B cell (primary cell): Measurements from ENCODE around the gene TPCN2.

ENCODE experiments used
- EZH2 ChIP-seq: IDR thresholded peaks from 2 replicates; pipeline ENCODE4 v1.6.1; 2012; ENCODE audit warnings: borderline replicate concordance, low read depth, mild to moderate bottlenecking, moderate library complexity, low read length; ENCODE audit not compliant: insufficient read depth, poor library complexity, severe bottlenecking
- TF ChIP-seq, protein P1 (sequence below): fragments of 200-600 bp; IDR thresholded peaks from one replicate; pipeline ENCODE4 v1.8.0; 2022; ENCODE audit warnings: antibody characterized with exemption, mild to moderate bottlenecking

DNA sequence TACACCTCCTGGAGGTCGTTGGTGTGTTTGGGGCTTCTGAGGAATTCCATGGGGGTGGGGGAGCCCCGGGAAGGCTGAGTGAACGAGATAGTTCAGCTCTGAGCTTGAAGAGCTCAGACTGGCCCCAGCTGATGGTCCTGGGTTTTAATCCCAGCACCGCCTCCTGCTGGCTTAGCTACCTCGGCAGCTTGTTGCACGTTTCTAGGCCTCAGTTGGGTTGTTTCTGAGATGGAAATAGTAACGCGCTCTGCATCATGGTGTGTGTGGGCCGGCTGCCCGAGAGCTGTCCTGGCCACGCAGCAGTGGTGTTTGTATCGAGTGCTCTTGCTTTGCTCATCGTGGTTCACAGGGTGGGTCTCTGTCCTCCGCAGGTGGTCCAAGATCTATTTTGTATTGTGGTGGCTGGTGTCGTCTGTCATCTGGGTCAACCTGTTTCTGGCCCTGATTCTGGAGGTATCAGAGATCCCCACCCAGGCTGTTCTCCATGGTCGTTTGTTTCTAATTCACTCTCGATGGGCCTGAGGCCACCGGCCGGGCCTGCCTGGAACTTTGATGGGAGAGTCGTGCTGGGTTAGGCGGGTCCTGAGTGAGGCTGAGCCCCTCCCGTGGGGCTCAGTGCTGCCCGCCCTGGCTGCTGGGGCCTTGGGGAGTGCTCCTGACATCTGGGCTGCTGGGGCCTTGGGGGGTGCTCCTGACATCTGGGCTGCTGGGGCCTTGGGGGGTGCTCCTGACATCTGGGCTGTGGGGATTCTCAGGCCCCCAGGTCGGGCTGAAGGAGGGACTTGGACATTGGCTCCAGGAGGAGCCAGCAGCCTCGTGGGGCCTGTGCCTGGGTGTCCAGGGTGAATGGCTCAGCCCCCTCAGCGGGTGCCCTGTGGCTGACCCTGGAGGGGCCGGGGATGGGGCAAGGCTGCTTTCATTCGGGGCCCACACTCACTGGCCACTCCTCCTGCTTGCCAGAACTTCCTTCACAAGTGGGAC lies 37.7 kb downstream of the TPCN2 start:
- TF ChIP-seq, protein P1, sequence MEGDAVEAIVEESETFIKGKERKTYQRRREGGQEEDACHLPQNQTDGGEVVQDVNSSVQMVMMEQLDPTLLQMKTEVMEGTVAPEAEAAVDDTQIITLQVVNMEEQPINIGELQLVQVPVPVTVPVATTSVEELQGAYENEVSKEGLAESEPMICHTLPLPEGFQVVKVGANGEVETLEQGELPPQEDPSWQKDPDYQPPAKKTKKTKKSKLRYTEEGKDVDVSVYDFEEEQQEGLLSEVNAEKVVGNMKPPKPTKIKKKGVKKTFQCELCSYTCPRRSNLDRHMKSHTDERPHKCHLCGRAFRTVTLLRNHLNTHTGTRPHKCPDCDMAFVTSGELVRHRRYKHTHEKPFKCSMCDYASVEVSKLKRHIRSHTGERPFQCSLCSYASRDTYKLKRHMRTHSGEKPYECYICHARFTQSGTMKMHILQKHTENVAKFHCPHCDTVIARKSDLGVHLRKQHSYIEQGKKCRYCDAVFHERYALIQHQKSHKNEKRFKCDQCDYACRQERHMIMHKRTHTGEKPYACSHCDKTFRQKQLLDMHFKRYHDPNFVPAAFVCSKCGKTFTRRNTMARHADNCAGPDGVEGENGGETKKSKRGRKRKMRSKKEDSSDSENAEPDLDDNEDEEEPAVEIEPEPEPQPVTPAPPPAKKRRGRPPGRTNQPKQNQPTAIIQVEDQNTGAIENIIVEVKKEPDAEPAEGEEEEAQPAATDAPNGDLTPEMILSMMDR = no peak
- no peak for TF ChIP-seq EZH2
